Calu3 (cell line): Measurements from ENCODE around the gene THBS1. TPM values are rescaled to one million over a fixed set of nuclear protein-coding genes. Genes with fewer than 3 reads are reported as not detected.

Experiments used
- BruUV-seq: library from RNA; stranded (reverse); fragments of 400-500 nt; replicated peaks from 2 replicates; lab custom pipeline; 2021; lab: Mats Ljungman, UMichigan
- CTCF ChIA-PET: fragments of 300-600 bp; sonication (Branson Sonifier 250); formaldehyde crosslinking; loops from one replicate; lab custom pipeline; 2022; ENCODE audit warnings: antibody characterized with exemption; lab: Charles Lee
- DNase-seq: peaks from one replicate; pipeline ENCODE4 v3.0.0; 2022
- H3K27ac Mint-ChIP-seq: one replicate; pipeline ENCODE4 v1.8.0; 2022; ENCODE audit warnings: mixed read lengths; ENCODE audit not compliant: unreplicated experiment
- H3K27me3 Mint-ChIP-seq: one replicate; pipeline ENCODE4 v1.8.0; 2022; ENCODE audit warnings: mixed read lengths; ENCODE audit not compliant: unreplicated experiment
- H3K36me3 Mint-ChIP-seq: one replicate; pipeline ENCODE4 v1.8.0; 2022; ENCODE audit warnings: mild to moderate bottlenecking, moderate library complexity, mixed read lengths; ENCODE audit not compliant: insufficient read depth, unreplicated experiment
- H3K4me1 Mint-ChIP-seq: one replicate; pipeline ENCODE4 v1.8.0; 2022; ENCODE audit warnings: mild to moderate bottlenecking, low read depth, mixed read lengths; ENCODE audit not compliant: unreplicated experiment
- H3K4me3 Mint-ChIP-seq: one replicate; pipeline ENCODE4 v1.8.0; 2022; ENCODE audit warnings: mild to moderate bottlenecking, low read depth, moderate library complexity, mixed read lengths; ENCODE audit not compliant: unreplicated experiment
- H3K9me3 Mint-ChIP-seq: one replicate; pipeline ENCODE4 v1.8.0; 2022; ENCODE audit warnings: low read depth, mixed read lengths; ENCODE audit not compliant: unreplicated experiment
- intact Hi-C: fragments of 100-400 bp; cut with micrococcal nuclease; formaldehyde crosslinking; loops from one replicate; pipeline ENCODE4 v1.10.0; 2022; ENCODE audit not compliant: unreplicated experiment
- total RNA-seq: library from RNA; stranded (reverse); gene quantifications from 2 replicates; pipeline ENCODE4 v1.2.3, GENCODE V29; 2022
- TF ChIP-seq, protein P1 (sequence below): fragments of 200-600 bp; IDR thresholded peaks from one replicate; pipeline ENCODE4 v1.8.0; 2022; ENCODE audit warnings: antibody characterized with exemption; ENCODE audit not compliant: unreplicated experiment

THBS1 gene
- total RNA-seq, 1 experiment from 2014 or later, result 199 TPM

DNA sequence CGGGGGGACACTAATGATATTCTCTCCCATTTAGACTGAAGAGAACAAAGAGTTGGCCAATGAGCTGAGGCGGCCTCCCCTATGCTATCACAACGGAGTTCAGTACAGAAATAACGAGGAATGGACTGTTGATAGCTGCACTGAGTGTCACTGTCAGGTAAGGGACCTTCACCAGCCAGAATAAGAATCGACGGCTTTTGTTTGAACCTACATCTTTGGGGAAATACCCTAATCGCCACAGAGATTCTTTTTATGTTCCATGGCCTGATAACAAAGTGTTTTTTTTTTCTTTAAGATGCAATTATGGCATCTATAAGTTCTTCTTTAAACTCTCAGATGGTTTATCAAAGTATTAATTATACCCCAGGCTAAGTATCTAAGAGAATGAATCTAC is 3.4 kb downstream of the THBS1 start:
- Mint-ChIP-seq H3K27me3 (no peaks in the 10 kb centered on the region), H3K36me3 (peaks cover 33% of the 10 kb centered on the region), H3K4me3 (no peak overlapping the region), H3K9me3 (no peaks in the 10 kb centered on the region), H3K4me1 (peaks cover 9% of the 10 kb centered on the region), H3K27ac (no peak overlapping the region)
- TF ChIP-seq, protein P1, sequence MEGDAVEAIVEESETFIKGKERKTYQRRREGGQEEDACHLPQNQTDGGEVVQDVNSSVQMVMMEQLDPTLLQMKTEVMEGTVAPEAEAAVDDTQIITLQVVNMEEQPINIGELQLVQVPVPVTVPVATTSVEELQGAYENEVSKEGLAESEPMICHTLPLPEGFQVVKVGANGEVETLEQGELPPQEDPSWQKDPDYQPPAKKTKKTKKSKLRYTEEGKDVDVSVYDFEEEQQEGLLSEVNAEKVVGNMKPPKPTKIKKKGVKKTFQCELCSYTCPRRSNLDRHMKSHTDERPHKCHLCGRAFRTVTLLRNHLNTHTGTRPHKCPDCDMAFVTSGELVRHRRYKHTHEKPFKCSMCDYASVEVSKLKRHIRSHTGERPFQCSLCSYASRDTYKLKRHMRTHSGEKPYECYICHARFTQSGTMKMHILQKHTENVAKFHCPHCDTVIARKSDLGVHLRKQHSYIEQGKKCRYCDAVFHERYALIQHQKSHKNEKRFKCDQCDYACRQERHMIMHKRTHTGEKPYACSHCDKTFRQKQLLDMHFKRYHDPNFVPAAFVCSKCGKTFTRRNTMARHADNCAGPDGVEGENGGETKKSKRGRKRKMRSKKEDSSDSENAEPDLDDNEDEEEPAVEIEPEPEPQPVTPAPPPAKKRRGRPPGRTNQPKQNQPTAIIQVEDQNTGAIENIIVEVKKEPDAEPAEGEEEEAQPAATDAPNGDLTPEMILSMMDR, result no peak
- CTCF ChIA-PET, result no interaction called here
- intact Hi-C loops, result loop anchor here (5.0 to 10.0 kb wide), 4 partner anchors 179 to 767 kb away; no protein-coding TSS in a partner anchor
- DNase-seq, result no peak
- no TSS peak for BruUV-seq

DNA sequence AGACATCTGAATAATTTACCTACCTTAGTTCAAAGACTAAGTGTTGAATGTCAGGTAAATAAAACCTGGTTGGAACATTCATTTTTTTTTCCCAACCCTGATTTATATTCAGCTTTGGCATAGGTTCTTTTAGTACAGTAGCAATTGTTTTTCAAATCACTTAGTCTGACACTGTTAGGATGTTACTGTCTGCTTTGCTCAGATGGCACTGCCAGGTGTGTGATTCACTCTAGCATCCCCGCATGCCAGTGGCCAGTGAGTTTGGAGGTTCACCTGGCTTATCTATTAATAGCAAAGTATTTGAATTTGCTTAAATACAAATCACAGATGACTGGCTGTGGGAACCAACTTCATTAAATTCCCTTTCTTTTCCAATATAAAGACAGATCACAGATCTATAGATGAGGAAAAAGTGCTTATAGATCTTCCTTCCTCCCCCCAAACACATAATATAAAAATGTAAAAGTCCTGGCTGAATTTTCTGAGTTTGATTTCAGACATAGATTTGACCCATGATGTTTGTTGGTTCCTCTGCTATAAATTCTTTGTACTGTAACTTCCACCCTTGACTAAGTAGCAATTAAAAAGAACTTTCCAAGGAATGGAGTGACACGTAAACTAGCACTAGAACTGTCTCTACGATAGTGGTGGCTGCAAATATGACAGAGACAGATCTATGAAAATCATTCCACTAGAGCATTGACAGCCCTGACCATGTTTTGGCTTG is 3.9 kb downstream of the THBS1 start:
- intact Hi-C loops, result loop anchor here (5.0 to 10.0 kb wide), 4 partner anchors 180 to 768 kb away; no protein-coding TSS in a partner anchor
- Mint-ChIP-seq H3K27me3 (no peaks in the 10 kb centered on the region), H3K27ac (no peak overlapping the region), H3K36me3 (peaks cover 30% of the 10 kb centered on the region), H3K4me3 (no peak overlapping the region), H3K4me1 (peaks cover 4% of the 10 kb centered on the region), H3K9me3 (no peaks in the 10 kb centered on the region)
- CTCF ChIA-PET, result no interaction called here
- TF ChIP-seq, protein P1, result no peak
- no peak for DNase-seq
- BruUV-seq, result no TSS peak

DNA sequence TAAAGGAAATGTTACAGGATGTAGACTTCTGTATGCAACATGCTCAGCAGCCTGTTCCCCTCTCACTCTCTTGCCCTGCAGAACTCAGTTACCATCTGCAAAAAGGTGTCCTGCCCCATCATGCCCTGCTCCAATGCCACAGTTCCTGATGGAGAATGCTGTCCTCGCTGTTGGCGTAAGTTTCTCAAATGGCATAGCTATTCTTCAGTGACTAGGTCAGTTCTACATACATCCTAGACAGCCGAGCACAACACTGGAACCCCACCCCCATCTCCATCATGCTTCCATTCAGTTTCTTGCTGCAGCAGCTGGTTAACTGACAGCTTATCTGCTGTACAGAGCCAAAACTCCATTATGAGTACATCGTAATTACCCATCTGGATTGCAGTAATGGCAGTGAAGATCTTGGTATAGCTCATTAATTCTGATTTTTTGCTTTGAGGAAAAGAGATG is 4.5 kb downstream of the THBS1 start:
- peaks cover 26% of the 10 kb centered on the region for H3K36me3 Mint-ChIP-seq
- BruUV-seq, result no TSS peak
- H3K27me3 Mint-ChIP-seq, result no peaks in the 10 kb centered on the region
- TF ChIP-seq, protein P1, result no peak
- no peaks in the 10 kb centered on the region for H3K4me1 Mint-ChIP-seq
- no peak for DNase-seq
- intact Hi-C loops, result loop anchor here (10.0 kb wide), 2 partner anchors 181 to 591 kb away; no protein-coding TSS in a partner anchor
- H3K27ac Mint-ChIP-seq, result no peak overlapping the region
- CTCF ChIA-PET, result no interaction called here
- H3K4me3 Mint-ChIP-seq, result no peak overlapping the region
- no peaks in the 10 kb centered on the region for H3K9me3 Mint-ChIP-seq

DNA sequence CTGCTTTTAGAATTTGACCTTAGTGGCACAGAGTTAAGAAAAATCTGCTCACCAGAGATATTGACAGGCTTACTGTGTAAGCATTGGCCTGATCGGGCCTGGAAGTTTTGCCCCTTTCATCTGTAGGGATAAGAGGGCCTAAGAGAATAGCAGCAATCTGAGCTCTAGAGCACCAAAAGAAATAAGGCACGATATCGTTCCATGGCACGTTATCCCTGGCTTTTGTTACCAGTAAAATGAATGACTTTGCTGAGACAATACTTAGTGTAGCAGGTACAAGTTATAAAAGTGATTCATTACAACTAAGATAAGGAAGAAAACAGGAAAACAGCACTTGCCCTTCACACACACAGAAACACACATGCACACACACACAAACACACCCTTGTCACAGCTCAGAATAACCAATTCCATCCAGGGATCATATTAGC is 5.0 kb downstream of the THBS1 start:
- BruUV-seq, result no TSS peak
- Mint-ChIP-seq H3K4me1 (no peaks in the 10 kb centered on the region), H3K4me3 (no peak overlapping the region), H3K36me3 (peaks cover 22% of the 10 kb centered on the region), H3K9me3 (no peaks in the 10 kb centered on the region), H3K27ac (no peak overlapping the region), H3K27me3 (no peaks in the 10 kb centered on the region)
- no peak for DNase-seq
- TF ChIP-seq, protein P1, result no peak
- CTCF ChIA-PET, result no interaction called here
- intact Hi-C loops, result loop anchor here (10.0 kb wide), 2 partner anchors 181 to 591 kb away; no protein-coding TSS in a partner anchor
